Measurements from ENCODE around the gene MICAL2. TPM values are rescaled to one million over a fixed set of nuclear protein-coding genes. Genes with fewer than 3 reads are reported as not detected.

MICAL2 gene
- total RNA-seq, 3 donors from 2014 or later = 263 to 384 (median 312) TPM

DNA sequence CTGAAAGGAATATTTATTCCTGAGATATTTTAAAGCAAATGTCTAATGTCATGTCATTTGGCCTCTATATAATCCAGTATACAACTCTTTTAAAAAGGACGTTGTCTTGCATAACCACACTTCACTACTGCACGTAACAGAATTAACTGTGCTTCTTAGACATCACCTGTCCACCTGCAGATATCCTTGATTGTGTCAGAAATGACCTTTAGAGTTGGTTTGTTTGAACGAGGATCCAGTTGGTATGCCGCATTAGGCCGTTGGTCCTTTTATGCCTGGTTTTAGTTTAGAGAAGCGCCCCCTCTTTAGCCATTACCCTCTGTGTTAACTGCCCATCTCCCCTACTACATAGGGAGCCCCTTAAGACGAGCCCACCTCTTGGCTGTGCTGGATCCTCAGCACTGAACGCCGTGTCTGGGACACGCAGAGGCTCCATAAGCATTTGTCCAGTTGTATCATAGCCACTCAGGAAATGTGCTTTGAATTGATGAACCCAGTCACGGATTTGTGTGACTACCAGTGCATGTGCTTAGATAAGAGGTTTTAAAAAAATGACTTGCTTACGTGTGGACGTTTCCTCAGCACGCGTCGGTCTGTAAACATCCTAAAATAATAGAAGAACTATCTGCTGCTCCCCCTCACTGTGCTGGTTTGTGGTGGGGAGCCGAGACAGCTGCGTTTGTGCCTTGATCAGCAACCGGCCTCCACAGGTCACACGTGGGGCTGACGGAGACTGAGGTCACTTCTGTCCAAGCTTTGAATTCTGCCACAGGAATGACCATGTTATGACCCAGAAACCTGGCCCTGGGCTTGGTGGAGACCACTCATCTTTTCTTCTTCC, 4.0 kb downstream of the MICAL2 start:
- H3K4me3 ChIP-seq = no peak overlapping the region
- DNase-seq (no peak), ATAC-seq (no peak)
- intact Hi-C loops (cut with DNase I, micrococcal nuclease) = loop anchor here in 1 of 2 donors (10.0 kb wide), 1 partner anchor 120 kb away; no protein-coding TSS in a partner anchor
- no peaks in the 10 kb centered on the region for H3K36me3 ChIP-seq (ENCODE audit: low read depth)
- peaks cover 14% of the 10 kb centered on the region for H3K4me1 ChIP-seq (ENCODE audit: low read depth)
- TF ChIP-seq, protein P1, sequence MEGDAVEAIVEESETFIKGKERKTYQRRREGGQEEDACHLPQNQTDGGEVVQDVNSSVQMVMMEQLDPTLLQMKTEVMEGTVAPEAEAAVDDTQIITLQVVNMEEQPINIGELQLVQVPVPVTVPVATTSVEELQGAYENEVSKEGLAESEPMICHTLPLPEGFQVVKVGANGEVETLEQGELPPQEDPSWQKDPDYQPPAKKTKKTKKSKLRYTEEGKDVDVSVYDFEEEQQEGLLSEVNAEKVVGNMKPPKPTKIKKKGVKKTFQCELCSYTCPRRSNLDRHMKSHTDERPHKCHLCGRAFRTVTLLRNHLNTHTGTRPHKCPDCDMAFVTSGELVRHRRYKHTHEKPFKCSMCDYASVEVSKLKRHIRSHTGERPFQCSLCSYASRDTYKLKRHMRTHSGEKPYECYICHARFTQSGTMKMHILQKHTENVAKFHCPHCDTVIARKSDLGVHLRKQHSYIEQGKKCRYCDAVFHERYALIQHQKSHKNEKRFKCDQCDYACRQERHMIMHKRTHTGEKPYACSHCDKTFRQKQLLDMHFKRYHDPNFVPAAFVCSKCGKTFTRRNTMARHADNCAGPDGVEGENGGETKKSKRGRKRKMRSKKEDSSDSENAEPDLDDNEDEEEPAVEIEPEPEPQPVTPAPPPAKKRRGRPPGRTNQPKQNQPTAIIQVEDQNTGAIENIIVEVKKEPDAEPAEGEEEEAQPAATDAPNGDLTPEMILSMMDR (IDR thresholded peaks at IDR 0.05) = no peak
- H3K9me3 ChIP-seq = no peaks in the 10 kb centered on the region

- intact Hi-C loops (cut with DNase I, micrococcal nuclease) = loop anchor here in 1 of 2 donors (10.0 kb wide), 1 partner anchor 118 kb away; no protein-coding TSS in a partner anchor
- DNase-seq (no peak), ATAC-seq (no peak)
- H3K4me1 ChIP-seq (ENCODE audit: low read depth) = peaks cover 17% of the 10 kb centered on the region
- H3K4me3 ChIP-seq = no peak overlapping the region
- H3K9me3 ChIP-seq = no peaks in the 10 kb centered on the region
- TF ChIP-seq, protein P1 (IDR thresholded peaks at IDR 0.05) = no peak
- no peaks in the 10 kb centered on the region for H3K36me3 ChIP-seq (ENCODE audit: low read depth)
These were observed 6.1 kb downstream of the MICAL2 start for GRCh38 chr11:12116425-12117032.

DNA sequence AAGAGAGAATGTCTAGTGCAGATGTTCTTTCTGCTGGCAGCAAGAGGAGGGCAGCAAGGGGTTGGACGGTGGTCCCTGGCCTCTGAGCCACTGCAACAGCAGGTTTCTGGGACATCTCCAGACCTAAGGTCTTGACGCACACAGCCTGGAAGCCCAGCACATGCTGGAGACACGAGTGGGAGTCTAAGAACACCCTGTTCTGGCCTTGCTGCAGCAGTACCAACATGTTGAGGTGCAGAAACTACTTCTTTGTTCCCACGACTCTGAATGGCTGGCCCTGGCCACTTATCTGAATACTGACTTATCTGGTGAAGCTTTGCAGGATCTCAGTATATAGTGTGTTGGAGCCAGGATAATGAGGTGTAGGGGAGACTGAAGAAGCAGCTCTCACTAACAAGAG, 6.8 kb downstream of the MICAL2 start:
- no peak overlapping the region for H3K4me3 ChIP-seq
- intact Hi-C loops (cut with DNase I, micrococcal nuclease) = loop anchor here in 1 of 2 donors (10.0 kb wide), 1 partner anchor 118 kb away; no protein-coding TSS in a partner anchor
- ATAC-seq (no peak), DNase-seq (no peak)
- H3K4me1 ChIP-seq (ENCODE audit: low read depth) = peaks cover 17% of the 10 kb centered on the region
- TF ChIP-seq, protein P1 (IDR thresholded peaks at IDR 0.05) = no peak
- no peaks in the 10 kb centered on the region for H3K9me3 ChIP-seq
- H3K36me3 ChIP-seq (ENCODE audit: low read depth) = no peaks in the 10 kb centered on the region

GRCh38 chr11:12117611-12118010, 7.2 kb downstream of the MICAL2 start:
- intact Hi-C loops (cut with DNase I, micrococcal nuclease) = loop anchor here in 1 of 2 donors (10.0 kb wide), 1 partner anchor 117 kb away; no protein-coding TSS in a partner anchor
- H3K9me3 ChIP-seq = no peaks in the 10 kb centered on the region
- no peak for DNase-seq
- TF ChIP-seq, protein P1 (IDR thresholded peaks at IDR 0.05) = no peak
- no peak overlapping the region for H3K4me3 ChIP-seq
- no peak for ATAC-seq
- H3K4me1 ChIP-seq (ENCODE audit: low read depth) = peaks cover 17% of the 10 kb centered on the region
- no peaks in the 10 kb centered on the region for H3K36me3 ChIP-seq (ENCODE audit: low read depth)

GRCh38 chr11:12118949-12119348, 8.6 kb downstream of the MICAL2 start:
- intact Hi-C loops (cut with DNase I, micrococcal nuclease) = loop anchor here in 1 of 2 donors (10.0 kb wide), 1 partner anchor 116 kb away; no protein-coding TSS in a partner anchor
- ATAC-seq (peak; percentile 8), DNase-seq (no peak)
- TF ChIP-seq, protein P1 (IDR thresholded peaks at IDR 0.05) = no peak
- Histone ChIP-seq H3K9me3 (no peaks in the 10 kb centered on the region), H3K4me1 (ENCODE audit: low read depth) (peaks cover 14% of the 10 kb centered on the region), H3K4me3 (no peak overlapping the region), H3K36me3 (ENCODE audit: low read depth) (no peaks in the 10 kb centered on the region)
